Choroid plexus epithelial cell (primary cell): ENCODE measurements around the gene MYADML2.
"Not testable (repeated sequence)": the region's sequence is repeated elsewhere in the genome, so short reads cannot be mapped to it uniquely, and the experiment has no call there.

Source experiments
- DNase-seq: peaks from one replicate; pipeline ENCODE4 v3.0.0-alpha.2; 2010; ENCODE audit warnings: low read depth
- H3K4me3 ChIP-seq: 2 replicates; pipeline ENCODE4 v1.5.1; 2011; ENCODE audit warnings: low read depth, mild to moderate bottlenecking, control low read depth, low read length, moderate library complexity
- CTCF ChIP-seq: conservative IDR thresholded peaks from 2 replicates; pipeline ENCODE4 v1.5.1; 2011; ENCODE audit warnings: low read depth, mild to moderate bottlenecking, control low read depth, inconsistent platforms, low read length, moderate library complexity

MYADML2 gene

DNA sequence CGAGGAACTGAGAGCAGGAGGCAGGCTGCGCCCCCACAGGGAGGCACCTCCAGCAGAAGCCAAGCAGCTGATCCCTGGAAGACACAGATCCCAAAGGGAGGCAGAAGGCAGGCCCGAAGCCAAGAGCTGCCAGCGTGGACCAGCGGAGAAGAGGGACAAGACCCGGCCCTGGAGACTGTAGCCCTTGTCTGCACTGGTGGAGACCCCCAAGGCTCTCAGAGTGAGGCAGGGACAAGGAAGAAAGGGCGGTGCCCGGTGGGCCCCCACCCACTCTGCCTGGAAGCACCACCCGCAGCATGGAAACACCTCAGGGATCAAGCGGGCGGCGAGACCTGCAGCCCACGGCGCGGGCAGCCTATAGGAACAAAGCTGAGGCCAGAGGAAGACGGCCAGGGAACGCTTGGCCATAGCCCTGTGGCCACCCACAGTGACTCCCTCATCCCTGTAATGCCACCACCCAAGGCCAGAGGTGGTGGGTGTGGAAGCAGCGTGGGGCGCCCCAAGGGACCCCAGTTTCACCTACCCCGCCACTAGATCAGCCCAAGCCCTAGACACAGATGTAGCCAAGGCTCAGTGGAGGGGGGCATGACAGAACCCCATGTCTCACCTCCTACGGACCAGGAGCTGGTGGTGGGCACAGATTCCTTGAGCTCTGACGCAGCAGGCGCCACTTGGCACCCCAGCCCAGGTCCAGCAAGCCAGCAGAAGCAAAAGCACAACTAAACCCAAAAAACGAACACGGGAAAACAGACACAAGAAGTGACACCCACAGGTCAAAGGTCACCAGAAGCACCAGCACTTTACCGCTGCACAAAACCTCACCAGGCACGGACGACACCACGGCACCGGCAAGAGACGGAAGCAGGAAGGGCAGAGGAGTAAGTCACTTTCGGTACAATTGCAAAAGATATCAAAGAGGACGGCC, 26.2 kb downstream of the MYADML2 start:
- DNase-seq: no peak
- no peak overlapping the region for H3K4me3 ChIP-seq
- TF ChIP-seq CTCF: no peak

DNA sequence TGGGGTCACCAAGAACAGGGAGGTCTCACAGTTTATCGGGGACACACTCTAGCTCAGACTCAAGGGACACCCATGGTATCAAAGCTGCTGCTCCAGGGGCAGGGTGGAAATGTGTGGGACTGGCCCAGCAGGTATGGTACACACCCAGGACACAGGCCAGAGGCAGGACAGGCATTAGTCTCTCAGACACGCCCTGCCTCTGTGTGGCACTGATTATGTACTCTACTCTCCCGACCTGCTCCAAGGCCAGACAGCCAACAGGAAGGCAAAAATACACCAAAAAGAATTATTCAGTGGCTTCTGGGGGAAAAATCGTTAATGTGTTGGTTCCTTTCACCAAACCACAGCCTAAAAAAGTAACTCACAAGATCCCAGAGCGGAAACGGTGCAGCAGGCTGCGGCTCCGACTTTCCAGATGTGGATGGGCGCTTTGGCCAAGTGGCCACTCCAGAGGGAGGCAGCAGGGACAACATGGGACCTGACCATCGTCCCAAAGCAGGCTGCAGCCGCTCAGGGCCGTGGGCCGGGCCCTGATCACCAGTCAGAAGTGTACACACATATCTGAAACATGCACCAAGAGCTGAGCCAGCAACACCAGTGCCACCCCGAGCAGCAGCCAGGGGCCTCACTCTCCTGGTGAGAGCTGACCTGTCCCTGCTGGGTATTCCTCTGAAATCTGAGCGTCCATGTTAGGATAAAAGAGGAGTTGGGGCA, 28.0 kb downstream of the MYADML2 start:
- TF ChIP-seq CTCF: no peak
- DNase-seq: no peak
- H3K4me3 ChIP-seq: no peak overlapping the region

DNA sequence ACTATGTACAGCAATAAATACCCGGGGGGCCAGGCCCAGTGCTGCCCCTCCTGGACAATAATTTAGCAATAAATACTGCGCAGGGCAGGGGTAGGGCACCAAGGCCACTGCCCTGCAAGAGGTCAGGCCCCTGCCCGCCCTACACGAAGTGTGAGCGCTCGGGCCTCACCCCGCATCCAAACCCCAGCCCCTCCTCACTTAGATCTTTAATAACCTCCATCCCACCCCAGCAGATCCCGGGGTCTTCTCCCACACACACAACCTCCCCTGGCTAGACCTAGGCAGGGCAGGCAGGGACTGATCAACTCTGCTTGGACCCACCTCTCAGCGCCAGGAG, 28.7 kb downstream of the MYADML2 start:
- H3K4me3 ChIP-seq: peak overlapping the region; percentile 8
- DNase-seq: not testable (repeated sequence)

DNA sequence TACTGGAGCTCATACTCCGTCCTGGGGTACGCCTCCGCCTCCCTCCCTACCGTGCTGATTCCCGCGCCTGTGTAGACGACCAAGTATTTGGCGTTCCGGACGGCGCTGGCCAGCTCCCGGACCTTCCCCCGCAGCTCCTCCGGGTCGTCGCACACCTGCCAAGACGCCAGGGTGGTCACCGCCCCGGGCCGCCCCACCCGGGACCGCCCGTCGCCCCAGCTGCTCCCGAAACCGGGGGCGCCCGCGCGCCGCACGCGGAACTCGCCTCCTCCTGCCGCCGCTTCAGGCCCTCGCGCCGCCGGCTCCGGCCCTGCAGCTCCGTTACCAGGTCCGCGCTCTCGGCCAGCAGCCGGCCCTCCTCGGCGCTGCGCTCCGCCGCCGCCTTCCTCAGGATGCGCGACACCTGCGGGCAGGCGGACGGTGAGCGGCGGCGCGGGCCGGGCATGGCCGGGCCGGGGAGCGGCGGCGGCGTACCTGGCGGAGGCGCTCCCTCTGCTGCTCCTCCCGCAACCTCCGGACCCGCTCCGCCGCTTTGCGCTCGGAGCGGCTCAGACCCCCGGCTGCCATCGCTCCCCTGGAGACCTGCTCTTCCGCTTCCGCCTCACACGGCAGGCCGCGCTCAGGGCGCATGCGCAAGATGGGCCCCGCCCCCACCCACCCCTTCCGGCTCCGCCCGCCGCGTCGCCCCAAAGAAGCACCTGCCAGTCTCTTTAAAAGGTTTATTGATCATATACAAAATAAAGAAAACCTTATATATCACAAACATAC, 29.3 kb downstream of the MYADML2 start, which contains the start of gene SIRT7:
Gene SIRT7 (minus strand): TSS at position 612 of the 768 bp plus-strand sequence. CDS start 45 bp downstream, at position 567.
- peak within 1 kb of the TSS; percentile 68 for H3K4me3 ChIP-seq
- peak; percentile 74 for DNase-seq
- TF ChIP-seq CTCF: no peak

GRCh38 chr17:81916234-81917001, 30.6 kb downstream of the MYADML2 start:
- TF ChIP-seq CTCF: no peak
- peak; percentile 72 for DNase-seq
- H3K4me3 ChIP-seq: peak overlapping the region; percentile 68

DNA sequence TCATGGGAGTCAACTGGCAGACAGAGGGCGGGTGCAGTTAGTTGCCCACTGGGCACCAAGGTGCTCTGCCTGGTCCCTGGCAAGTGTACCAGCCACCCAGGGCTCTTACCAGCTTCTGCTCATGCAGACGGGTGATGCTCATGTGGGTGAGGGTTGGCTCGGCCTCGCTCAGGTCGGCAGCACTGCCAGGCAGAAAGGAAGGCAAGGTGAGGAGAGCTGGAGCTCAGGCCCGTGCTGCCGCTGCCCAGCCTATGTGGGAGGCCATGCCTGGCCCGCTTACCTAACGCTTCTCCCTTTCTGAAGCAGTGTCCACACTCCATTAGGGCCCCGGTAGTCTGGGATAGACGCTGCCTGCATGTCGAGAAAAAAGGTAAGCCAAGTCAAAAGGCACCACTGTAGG, 31.7 kb downstream of the MYADML2 start:
- no peak for TF ChIP-seq CTCF
- DNase-seq: no peak
- no peak overlapping the region for H3K4me3 ChIP-seq
